ENCODE results near the gene TEAD3.

Gene TEAD3

DNA sequence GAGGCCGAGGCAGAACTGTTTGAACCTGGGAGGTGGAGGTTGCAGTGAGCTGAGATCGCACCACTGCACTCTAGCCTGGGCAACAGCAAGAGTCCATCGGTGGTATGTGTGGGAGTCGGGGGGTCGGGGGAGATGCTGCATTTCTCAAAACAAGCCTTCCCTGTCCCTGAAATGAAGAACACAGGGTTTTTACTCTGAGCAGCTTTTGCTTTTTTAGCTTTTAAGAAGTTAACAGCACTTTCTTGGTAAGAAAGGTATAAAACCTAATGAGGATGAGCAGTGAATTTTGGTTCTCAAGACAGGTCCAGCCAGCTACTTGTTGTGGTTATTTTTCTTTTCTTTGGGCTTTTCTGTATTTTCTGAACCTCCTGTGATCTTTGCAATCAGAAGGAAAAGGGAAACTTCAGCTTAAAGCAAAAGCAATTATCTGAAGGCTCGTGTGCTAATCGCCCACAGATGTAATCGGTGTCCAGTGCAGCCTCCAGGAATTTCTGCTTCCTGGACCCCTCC, 25.0 kb downstream of the TEAD3 start:
- no peak overlapping the region for H3K9ac ChIP-seq (ENCODE audit: low read depth, low read length)
- peaks cover 4% of the 10 kb centered on the region for H3K27me3 ChIP-seq (ENCODE audit: control insufficient read depth, insufficient read depth, low read length)
- peaks cover 55% of the 10 kb centered on the region for H3K36me3 ChIP-seq (ENCODE audit: control insufficient read depth, insufficient read depth, low read length)
- no peaks in the 10 kb centered on the region for H3K9me3 ChIP-seq (ENCODE audit: control insufficient read depth, insufficient read depth, low read length)
- H3K4me1 ChIP-seq (ENCODE audit: control insufficient read depth, insufficient read depth, low read length), result peaks cover 18% of the 10 kb centered on the region
- H3K4me3 ChIP-seq (ENCODE audit: low read depth, low read length), result no peak overlapping the region

- Histone ChIP-seq H3K36me3 (ENCODE audit: control insufficient read depth, insufficient read depth, low read length) (peaks cover 59% of the 10 kb centered on the region), H3K27me3 (ENCODE audit: control insufficient read depth, insufficient read depth, low read length) (peaks cover 4% of the 10 kb centered on the region), H3K4me1 (ENCODE audit: control insufficient read depth, insufficient read depth, low read length) (peaks cover 18% of the 10 kb centered on the region), H3K9ac (ENCODE audit: low read depth, low read length) (no peak overlapping the region), H3K4me3 (ENCODE audit: low read depth, low read length) (peak overlapping the region; percentile 97), H3K9me3 (ENCODE audit: control insufficient read depth, insufficient read depth, low read length) (no peaks in the 10 kb centered on the region)
Measured at GRCh38 chr6:35470663-35471120, 26.2 kb downstream of the TEAD3 start.

DNA sequence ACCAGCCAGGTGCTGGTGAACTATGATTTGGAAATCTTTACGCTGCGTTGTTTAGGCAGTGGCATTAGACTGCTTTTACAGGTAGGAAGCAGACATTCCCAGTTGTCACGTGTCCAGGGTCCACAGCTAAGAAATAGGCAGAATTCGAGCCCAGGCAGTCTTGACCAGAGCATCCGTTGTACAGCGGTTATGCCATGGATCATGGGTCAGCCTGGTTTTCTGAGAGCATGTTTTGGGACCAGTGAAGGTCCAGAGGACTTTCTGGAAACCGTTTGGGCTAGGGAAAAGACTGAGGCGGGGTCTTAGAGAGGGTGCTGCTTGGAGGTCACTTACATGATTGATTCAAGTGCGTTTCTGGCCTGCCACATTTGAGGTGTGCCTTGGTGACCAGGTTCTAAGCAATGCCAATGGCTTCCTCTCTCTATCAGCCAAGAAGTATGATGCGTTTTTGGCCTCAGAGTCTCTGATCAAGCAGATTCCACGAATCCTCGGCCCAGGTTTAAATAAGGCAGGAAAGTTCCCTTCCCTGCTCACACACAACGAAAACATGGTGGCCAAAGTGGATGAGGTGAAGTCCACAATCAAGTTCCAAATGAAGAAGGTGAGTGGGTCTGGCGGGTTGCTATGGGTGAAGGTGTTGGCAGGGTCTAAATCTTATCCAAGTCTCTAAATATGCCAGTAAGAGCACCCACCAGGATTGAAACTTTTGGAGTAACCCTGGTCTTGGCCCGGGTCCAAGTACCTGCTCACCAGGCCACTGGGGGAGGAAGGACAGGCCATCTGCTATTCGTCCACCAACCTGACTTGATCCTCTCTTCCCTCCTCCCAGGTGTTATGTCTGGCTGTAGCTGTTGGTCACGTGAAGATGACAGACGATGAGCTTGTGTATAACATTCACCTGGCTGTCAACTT, 26.9 kb downstream of the TEAD3 start:
- H3K9me3 ChIP-seq (ENCODE audit: control insufficient read depth, insufficient read depth, low read length), result no peaks in the 10 kb centered on the region
- peaks cover 53% of the 10 kb centered on the region for H3K36me3 ChIP-seq (ENCODE audit: control insufficient read depth, insufficient read depth, low read length)
- H3K27me3 ChIP-seq (ENCODE audit: control insufficient read depth, insufficient read depth, low read length), result peaks cover 4% of the 10 kb centered on the region
- H3K4me3 ChIP-seq (ENCODE audit: low read depth, low read length), result peak overlapping the region; percentile 97
- peaks cover 18% of the 10 kb centered on the region for H3K4me1 ChIP-seq (ENCODE audit: control insufficient read depth, insufficient read depth, low read length)
- H3K9ac ChIP-seq (ENCODE audit: low read depth, low read length), result peak overlapping the region; percentile 99

GRCh38 chr6:35468980-35469750, 27.7 kb downstream of the TEAD3 start:
- peak overlapping the region; percentile 99 for H3K9ac ChIP-seq (ENCODE audit: low read depth, low read length)
- H3K4me3 ChIP-seq (ENCODE audit: low read depth, low read length), result peak overlapping the region; percentile 97
- H3K27me3 ChIP-seq (ENCODE audit: control insufficient read depth, insufficient read depth, low read length), result peaks cover 4% of the 10 kb centered on the region
- H3K4me1 ChIP-seq (ENCODE audit: control insufficient read depth, insufficient read depth, low read length), result peaks cover 18% of the 10 kb centered on the region
- H3K36me3 ChIP-seq (ENCODE audit: control insufficient read depth, insufficient read depth, low read length), result peaks cover 47% of the 10 kb centered on the region
- no peaks in the 10 kb centered on the region for H3K9me3 ChIP-seq (ENCODE audit: control insufficient read depth, insufficient read depth, low read length)

- peak within 1 kb of the TSS; percentile 97 for H3K4me3 ChIP-seq (ENCODE audit: low read depth, low read length)
- H3K9me3 ChIP-seq (ENCODE audit: control insufficient read depth, insufficient read depth, low read length), result no peaks in the 10 kb centered on the region
- H3K9ac ChIP-seq (ENCODE audit: low read depth, low read length), result peak within 1 kb of the TSS; percentile 99
- H3K27me3 ChIP-seq (ENCODE audit: control insufficient read depth, insufficient read depth, low read length), result peaks cover 4% of the 10 kb centered on the region
- peaks cover 47% of the 10 kb centered on the region for H3K36me3 ChIP-seq (ENCODE audit: control insufficient read depth, insufficient read depth, low read length)
- H3K4me1 ChIP-seq (ENCODE audit: control insufficient read depth, insufficient read depth, low read length), result peaks cover 18% of the 10 kb centered on the region
Measured at GRCh38 chr6:35468181-35468979, 28.5 kb downstream of the TEAD3 start, which contains the start of gene RPL10A. RPL10A (plus strand) TSS chr6:35468401; CDS start chr6:35468435, 34 bp downstream.

- Histone ChIP-seq H3K9me3 (ENCODE audit: control insufficient read depth, insufficient read depth, low read length) (no peaks in the 10 kb centered on the region), H3K4me3 (ENCODE audit: low read depth, low read length) (no peak overlapping the region), H3K4me1 (ENCODE audit: control insufficient read depth, insufficient read depth, low read length) (peaks cover 10% of the 10 kb centered on the region), H3K9ac (ENCODE audit: low read depth, low read length) (no peak overlapping the region), H3K36me3 (ENCODE audit: control insufficient read depth, insufficient read depth, low read length) (peaks cover 26% of the 10 kb centered on the region), H3K27me3 (ENCODE audit: control insufficient read depth, insufficient read depth, low read length) (peaks cover 4% of the 10 kb centered on the region)
Measured at GRCh38 chr6:35465646-35466045, 31.2 kb downstream of the TEAD3 start.

DNA sequence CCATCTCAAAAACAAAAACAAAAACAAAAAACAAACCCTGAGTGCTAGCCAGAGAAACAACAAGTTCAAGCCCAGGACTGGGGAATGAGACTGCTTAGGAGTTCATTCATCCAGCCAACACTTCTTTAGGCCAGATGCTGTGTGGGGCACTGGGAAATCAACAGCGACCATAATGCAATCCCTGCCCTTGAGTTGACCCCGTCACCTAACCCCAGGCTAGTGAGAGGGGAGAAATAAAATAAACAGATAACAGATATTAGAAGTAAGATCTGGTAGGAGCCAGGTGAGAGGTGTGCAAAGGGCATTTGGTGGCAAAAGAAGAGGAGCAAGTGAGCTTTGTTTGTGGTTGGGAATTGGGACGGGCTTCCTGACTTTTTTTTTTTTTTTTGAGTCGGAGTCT, 33.6 kb downstream of the TEAD3 start:
- H3K4me3 ChIP-seq (ENCODE audit: low read depth, low read length), result no peak overlapping the region
- H3K9me3 ChIP-seq (ENCODE audit: control insufficient read depth, insufficient read depth, low read length), result no peaks in the 10 kb centered on the region
- peaks cover 4% of the 10 kb centered on the region for H3K27me3 ChIP-seq (ENCODE audit: control insufficient read depth, insufficient read depth, low read length)
- H3K36me3 ChIP-seq (ENCODE audit: control insufficient read depth, insufficient read depth, low read length), result peaks cover 20% of the 10 kb centered on the region
- no peak overlapping the region for H3K9ac ChIP-seq (ENCODE audit: low read depth, low read length)
- peaks cover 3% of the 10 kb centered on the region for H3K4me1 ChIP-seq (ENCODE audit: control insufficient read depth, insufficient read depth, low read length)

GRCh38 chr6:35461270-35461669, 35.6 kb downstream of the TEAD3 start:
- H3K9ac ChIP-seq (ENCODE audit: low read depth, low read length), result no peak overlapping the region
- no peak overlapping the region for H3K4me3 ChIP-seq (ENCODE audit: low read depth, low read length)

GRCh38 chr6:35457907-35458306, 39.0 kb downstream of the TEAD3 start:
- H3K36me3 ChIP-seq (ENCODE audit: control insufficient read depth, insufficient read depth, low read length), result peaks cover 28% of the 10 kb centered on the region
- no peak overlapping the region for H3K9ac ChIP-seq (ENCODE audit: low read depth, low read length)
- H3K4me1 ChIP-seq (ENCODE audit: control insufficient read depth, insufficient read depth, low read length), result peaks cover 6% of the 10 kb centered on the region
- peaks cover 2% of the 10 kb centered on the region for H3K27me3 ChIP-seq (ENCODE audit: control insufficient read depth, insufficient read depth, low read length)
- H3K9me3 ChIP-seq (ENCODE audit: control insufficient read depth, insufficient read depth, low read length), result no peaks in the 10 kb centered on the region
- H3K4me3 ChIP-seq (ENCODE audit: low read depth, low read length), result no peak overlapping the region

More at GRCh38 chr6:35461270-35461669, 35.6 kb downstream of the TEAD3 start:
- Histone ChIP-seq H3K36me3 (ENCODE audit: control insufficient read depth, insufficient read depth, low read length) (peaks cover 22% of the 10 kb centered on the region), H3K9me3 (ENCODE audit: control insufficient read depth, insufficient read depth, low read length) (no peaks in the 10 kb centered on the region), H3K4me1 (ENCODE audit: control insufficient read depth, insufficient read depth, low read length) (no peaks in the 10 kb centered on the region), H3K27me3 (ENCODE audit: control insufficient read depth, insufficient read depth, low read length) (no peaks in the 10 kb centered on the region)

DNA sequence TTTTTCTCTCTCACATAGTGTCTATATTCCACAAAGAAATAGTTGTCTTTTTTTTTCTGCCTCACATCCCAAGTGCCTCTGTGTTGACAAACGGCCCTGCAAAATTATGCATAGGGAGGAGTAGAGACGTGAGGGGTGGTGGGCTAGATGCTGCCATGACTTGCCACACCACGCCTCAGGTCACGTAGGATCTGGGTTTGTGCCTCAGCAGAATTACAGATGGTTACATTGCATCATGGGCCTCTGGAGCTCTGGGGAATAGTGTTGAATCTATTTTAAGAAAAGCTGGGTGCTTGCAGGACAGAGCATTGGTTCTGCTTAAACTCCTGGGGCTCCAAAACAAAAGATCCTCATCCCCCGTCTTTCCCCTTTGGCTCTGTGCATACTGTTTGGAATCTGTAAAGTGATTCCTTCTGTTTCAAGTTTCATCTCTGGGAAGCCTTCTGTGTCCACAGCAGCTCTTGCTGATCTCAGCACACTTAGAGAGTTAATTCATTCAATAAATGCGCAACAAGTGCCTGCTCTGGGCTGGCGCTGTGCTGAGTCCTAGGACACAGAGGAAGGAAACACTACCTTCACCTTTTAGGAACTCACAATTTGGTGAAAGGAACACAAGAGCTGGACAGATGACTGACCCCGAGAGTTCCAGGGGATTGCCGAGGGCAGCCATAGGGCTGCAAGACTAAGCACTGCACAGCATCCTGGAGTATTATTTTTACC, 42.3 kb downstream of the TEAD3 start:
- Histone ChIP-seq H3K4me3 (ENCODE audit: low read depth, low read length) (no peak overlapping the region), H3K4me1 (ENCODE audit: control insufficient read depth, insufficient read depth, low read length) (peaks cover 11% of the 10 kb centered on the region), H3K27me3 (ENCODE audit: control insufficient read depth, insufficient read depth, low read length) (peaks cover 6% of the 10 kb centered on the region), H3K9ac (ENCODE audit: low read depth, low read length) (no peak overlapping the region), H3K36me3 (ENCODE audit: control insufficient read depth, insufficient read depth, low read length) (peaks cover 20% of the 10 kb centered on the region), H3K9me3 (ENCODE audit: control insufficient read depth, insufficient read depth, low read length) (no peaks in the 10 kb centered on the region)

Measured in iPS-15b (cell line).